Thyroid gland (tissue), 4 donors: ENCODE results near the gene PLCB3. TPM values are rescaled to one million over a fixed set of nuclear protein-coding genes. Genes with fewer than 3 reads are reported as not detected.

Experiments
- DNase-seq, 2 donors: peaks; one replicate each; pipeline ENCODE4 v3.0.0-alpha.2; 2019
- H3K27ac ChIP-seq, 3 donors: fragments of 200-600 bp; sonication (generic); 1 replicate in 2 of 3; 2 replicates in 1 of 3; pipeline ENCODE4 v1.5.1; 2016 to 2019; ENCODE audit warnings: mild to moderate bottlenecking in 1 of 3, moderate library complexity in 1 of 3
- H3K27me3 ChIP-seq: fragments of 200-600 bp; sonication (generic); one replicate; pipeline ENCODE4 v1.5.1; 2019
- H3K36me3 ChIP-seq, 2 donors: fragments of 200-600 bp; sonication (generic); one replicate each; pipeline ENCODE4 v1.5.1; 2016 to 2019
- H3K4me1 ChIP-seq, 2 donors: fragments of 200-600 bp; sonication (generic); one replicate each; pipeline ENCODE4 v1.5.1; 2017 to 2019
- H3K4me3 ChIP-seq, 3 donors: fragments of 200-600 bp; sonication (generic); replicated peaks in 1 of 3; 1 replicate in 2 of 3; 2 replicates in 1 of 3; pipeline ENCODE4 v1.5.1; 2016; ENCODE audit warnings: mild to moderate bottlenecking in 1 of 3
- H3K9me3 ChIP-seq: fragments of 200-600 bp; sonication (generic); one replicate; pipeline ENCODE4 v1.5.1; 2017
- POLR2A ChIP-seq, 2 donors: fragments of 450-650 bp; IDR thresholded peaks; one replicate each; pipeline ENCODE4 v1.6.1; 2017; ENCODE audit warnings: antibody characterized with exemption in 2 of 2, mild to moderate bottlenecking in 2 of 2, moderate library complexity in 1 of 2
- WGBS, 2 donors: methylation state at CpG; one replicate each; pipeline ENCODE4 v1.1.5; 2017; 5-methylcytosine and 5-hydroxymethylcytosine counted together
- intact Hi-C: fragments of 100-400 bp; cut with DNase I; formaldehyde crosslinking; loops from one replicate; pipeline ENCODE4 v1.15.1; 2023
- total RNA-seq, 4 donors: library from RNA; depleted of rRNA; stranded (reverse); fragments of >200 nt; gene quantifications; one replicate each; pipeline ENCODE4 v1.2.3, GENCODE V29; 2016
- TF ChIP-seq, protein P1 (sequence below), 6 experiments: fragments of 200-600 bp in 3 of 6; fragments of 450-650 bp in 3 of 6; sonication (generic) in 3 of 6; IDR thresholded peaks; one replicate each; pipeline ENCODE4 v1.5.1; 2016 to 2019; ENCODE audit warnings: antibody characterized with exemption in 6 of 6, mild to moderate bottlenecking in 2 of 6, inconsistent platforms in 1 of 6, moderate library complexity in 1 of 6

PLCB3 gene
- total RNA-seq, 4 donors from 2014 or later: 18.8 to 39.2 (median 23.5) TPM

DNA sequence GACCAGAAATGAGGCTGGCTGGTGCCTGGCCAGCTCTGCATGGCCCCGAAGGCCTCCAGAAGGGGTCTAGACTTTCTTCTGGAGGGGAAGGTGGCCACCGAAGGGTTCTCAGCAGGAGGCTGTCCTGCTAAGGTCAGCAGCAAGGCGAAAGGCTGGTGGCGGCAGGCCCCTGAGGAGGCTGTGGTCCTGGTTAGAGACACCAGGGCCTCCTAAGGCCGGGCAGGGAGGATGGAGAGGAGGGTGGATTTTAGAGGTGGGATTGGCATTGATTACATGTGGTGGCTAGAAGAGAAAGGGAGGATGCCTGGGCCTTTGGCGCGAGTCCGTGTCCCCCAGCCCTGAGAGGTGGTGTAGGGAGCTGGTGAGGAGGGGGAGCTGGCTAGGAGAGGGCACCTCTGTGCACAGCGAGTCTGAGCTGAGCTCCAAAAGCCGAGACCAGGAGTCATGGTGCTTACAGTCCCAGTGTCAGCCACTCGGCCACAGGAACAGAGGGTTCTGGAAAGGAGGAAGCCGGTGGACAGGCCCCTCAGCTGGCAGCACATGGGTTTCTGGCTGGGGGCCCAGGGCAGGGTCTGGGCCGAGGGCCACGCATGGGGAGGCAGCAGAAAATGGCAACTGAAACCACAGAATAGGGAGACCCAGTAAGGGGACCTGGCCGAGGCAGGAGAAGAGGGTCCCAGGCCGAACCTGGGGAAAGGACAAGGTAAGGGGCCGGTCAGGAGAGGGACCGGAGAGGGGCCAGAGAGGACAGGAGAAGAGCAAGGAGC, 42.4 kb upstream of the PLCB3 start:
- Histone ChIP-seq H3K27ac (no peak overlapping the region), H3K36me3 (no peaks in the 10 kb centered on the region), H3K9me3 (no peaks in the 10 kb centered on the region), H3K4me3 (no peak overlapping the region), H3K27me3 (no peaks in the 10 kb centered on the region), H3K4me1 (peaks cover 9 to 26% of the 10 kb centered on the region in 2 donors)
- intact Hi-C loops: no loop called here
- 81 to 86% methylated on average over 18 of the region's 18 CpGs for WGBS, 2 donors
- TF ChIP-seq, protein P1, sequence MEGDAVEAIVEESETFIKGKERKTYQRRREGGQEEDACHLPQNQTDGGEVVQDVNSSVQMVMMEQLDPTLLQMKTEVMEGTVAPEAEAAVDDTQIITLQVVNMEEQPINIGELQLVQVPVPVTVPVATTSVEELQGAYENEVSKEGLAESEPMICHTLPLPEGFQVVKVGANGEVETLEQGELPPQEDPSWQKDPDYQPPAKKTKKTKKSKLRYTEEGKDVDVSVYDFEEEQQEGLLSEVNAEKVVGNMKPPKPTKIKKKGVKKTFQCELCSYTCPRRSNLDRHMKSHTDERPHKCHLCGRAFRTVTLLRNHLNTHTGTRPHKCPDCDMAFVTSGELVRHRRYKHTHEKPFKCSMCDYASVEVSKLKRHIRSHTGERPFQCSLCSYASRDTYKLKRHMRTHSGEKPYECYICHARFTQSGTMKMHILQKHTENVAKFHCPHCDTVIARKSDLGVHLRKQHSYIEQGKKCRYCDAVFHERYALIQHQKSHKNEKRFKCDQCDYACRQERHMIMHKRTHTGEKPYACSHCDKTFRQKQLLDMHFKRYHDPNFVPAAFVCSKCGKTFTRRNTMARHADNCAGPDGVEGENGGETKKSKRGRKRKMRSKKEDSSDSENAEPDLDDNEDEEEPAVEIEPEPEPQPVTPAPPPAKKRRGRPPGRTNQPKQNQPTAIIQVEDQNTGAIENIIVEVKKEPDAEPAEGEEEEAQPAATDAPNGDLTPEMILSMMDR (IDR thresholded peaks at IDR 0.05): no peak
- TF ChIP-seq POLR2A (IDR thresholded peaks at IDR 0.05): no peak
- DNase-seq: no peak

DNA sequence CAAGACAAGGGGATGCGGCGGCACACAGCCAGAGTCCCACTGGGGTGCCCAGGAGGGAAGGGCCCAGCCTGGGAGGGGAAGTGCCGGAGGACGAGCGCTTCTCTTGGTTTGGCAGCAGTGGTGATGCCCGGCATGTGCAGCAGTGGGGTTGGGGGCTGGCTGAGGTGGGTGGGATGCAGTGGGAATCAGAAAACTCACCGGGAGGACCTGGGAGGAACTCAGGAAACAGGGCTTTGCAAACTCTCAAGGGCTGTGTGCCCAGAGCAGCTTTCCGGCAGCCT, 41.8 kb upstream of the PLCB3 start:
- intact Hi-C loops: no loop called here
- Histone ChIP-seq H3K9me3 (no peaks in the 10 kb centered on the region), H3K4me3 (no peak overlapping the region), H3K27me3 (no peaks in the 10 kb centered on the region), H3K27ac (no peak overlapping the region), H3K4me1 (peaks cover 4 to 21% of the 10 kb centered on the region in 2 donors), H3K36me3 (no peaks in the 10 kb centered on the region)
- 86 to 92% methylated on average over 8 of the region's 8 CpGs for WGBS, 2 donors
- no peak for TF ChIP-seq POLR2A (IDR thresholded peaks at IDR 0.05)
- TF ChIP-seq, protein P1 (IDR thresholded peaks at IDR 0.05): no peak
- DNase-seq: no peak

DNA sequence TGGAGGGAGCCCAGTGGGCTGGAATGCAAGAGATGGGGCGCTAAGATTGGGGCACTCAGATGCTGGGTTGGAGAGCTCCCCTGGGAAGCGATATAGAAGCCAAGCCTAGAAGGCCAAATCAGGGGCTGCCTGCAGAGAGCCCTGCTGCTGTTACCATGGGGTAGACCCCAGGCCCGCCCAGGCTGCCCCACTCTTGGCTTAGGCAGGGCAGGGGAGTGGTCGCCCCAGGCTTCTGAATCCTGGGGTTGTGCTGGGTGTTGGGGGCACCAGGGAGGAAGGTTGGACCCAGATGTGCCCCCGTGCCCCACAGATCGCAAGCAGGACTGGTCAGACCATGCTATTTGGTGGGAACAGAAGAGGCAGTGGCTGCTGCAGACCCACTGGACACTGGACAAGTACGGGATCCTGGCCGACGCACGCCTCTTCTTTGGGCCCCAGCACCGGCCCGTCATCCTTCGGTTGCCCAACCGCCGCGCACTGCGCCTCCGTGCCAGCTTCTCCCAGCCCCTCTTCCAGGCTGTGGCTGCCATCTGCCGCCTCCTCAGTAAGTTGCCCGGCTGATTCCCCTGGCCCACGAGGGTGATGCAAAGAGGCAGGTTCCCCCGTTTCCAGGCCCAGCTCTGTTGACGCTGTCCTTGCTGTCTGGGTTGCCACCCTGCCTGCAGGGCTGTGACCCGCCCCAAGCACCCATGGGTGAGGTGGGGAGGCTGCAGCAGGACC, 40.9 kb upstream of the PLCB3 start:
- TF ChIP-seq, protein P1 (IDR thresholded peaks at IDR 0.05): no peak
- TF ChIP-seq POLR2A (IDR thresholded peaks at IDR 0.05): no peak
- Histone ChIP-seq H3K9me3 (no peaks in the 10 kb centered on the region), H3K4me3 (no peak overlapping the region), H3K27ac (no peak overlapping the region), H3K4me1 (peaks cover 0 to 15% of the 10 kb centered on the region in 2 donors), H3K36me3 (no peaks in the 10 kb centered on the region), H3K27me3 (no peaks in the 10 kb centered on the region)
- no peak for DNase-seq
- intact Hi-C loops: no loop called here
- WGBS, 2 donors: 94 to 95% methylated on average over 16 to 21 of the region's 24 CpGs

DNA sequence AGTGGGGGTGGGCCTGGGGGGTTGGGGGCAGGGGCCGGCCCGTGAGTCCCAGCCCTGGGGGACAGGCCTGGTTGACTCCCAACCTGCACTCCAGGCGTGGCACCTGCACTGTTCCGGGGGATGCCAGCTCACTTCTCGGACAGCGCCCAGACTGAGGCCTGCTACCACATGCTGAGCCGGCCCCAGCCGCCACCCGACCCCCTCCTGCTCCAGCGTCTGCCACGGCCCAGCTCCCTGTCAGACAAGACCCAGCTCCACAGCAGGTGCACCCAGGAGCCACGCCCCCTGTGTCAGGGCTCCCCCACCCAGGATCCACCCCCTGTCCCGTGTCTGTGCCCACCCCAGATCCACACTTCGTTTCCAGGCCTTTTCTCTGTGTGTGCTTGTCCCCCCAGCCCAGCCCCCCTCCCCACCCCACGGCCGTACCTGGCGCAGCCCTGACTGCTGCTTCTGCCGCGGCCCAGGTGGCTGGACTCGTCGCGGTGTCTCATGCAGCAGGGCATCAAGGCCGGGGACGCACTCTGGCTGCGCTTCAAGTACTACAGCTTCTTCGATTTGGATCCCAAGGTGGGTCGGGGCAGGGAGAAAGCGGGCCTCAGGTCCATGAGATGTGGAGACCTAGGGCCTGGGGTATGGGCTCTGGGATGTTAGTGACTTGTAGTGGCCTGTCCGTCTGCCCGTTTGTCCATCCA, 40.0 kb upstream of the PLCB3 start:
- WGBS, 2 donors: 84 to 87% methylated on average over 18 to 23 of the region's 30 CpGs
- Histone ChIP-seq H3K27me3 (no peaks in the 10 kb centered on the region), H3K4me1 (peaks cover 0 to 15% of the 10 kb centered on the region in 2 donors), H3K27ac (no peak overlapping the region), H3K36me3 (no peaks in the 10 kb centered on the region), H3K9me3 (no peaks in the 10 kb centered on the region), H3K4me3 (no peak overlapping the region)
- no peak for DNase-seq
- TF ChIP-seq, protein P1 (IDR thresholded peaks at IDR 0.05): no peak
- no peak for TF ChIP-seq POLR2A (IDR thresholded peaks at IDR 0.05)
- intact Hi-C loops: no loop called here

DNA sequence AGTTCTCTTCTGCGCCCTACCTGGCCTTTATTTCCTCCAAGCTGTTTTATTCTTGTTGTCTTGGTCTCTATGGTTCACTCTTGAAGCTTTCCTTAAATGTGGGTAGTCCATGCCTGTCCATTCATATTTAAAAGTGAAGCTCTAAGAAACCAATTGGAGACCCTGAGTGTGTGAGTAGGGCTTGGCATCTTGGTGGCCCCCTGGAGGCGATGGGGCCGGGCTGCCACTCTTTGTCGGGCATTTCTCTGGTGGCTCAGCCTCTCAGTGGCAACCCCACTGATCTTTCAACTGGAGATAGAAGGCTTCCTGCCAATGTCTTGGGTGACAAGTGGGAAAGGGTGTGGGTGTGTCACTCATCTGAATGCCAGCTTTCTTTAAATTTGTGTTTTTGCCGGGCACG, 34.5 kb upstream of the PLCB3 start:
- intact Hi-C loops: no loop called here
- whole genome bisulfite sequencing, 2 donors: 88 to 90% methylated on average over 6 of the region's 6 CpGs
- no peak overlapping the region for H3K4me3 ChIP-seq
- H3K9me3 ChIP-seq: no peaks in the 10 kb centered on the region
- DNase-seq: no peak
- no peaks in the 10 kb centered on the region for H3K27me3 ChIP-seq
- peaks cover 0 to 7% of the 10 kb centered on the region in 2 donors for H3K36me3 ChIP-seq
- H3K4me1 ChIP-seq: no peaks in the 10 kb centered on the region
- TF ChIP-seq, protein P1 (IDR thresholded peaks at IDR 0.05): no peak
- TF ChIP-seq POLR2A (IDR thresholded peaks at IDR 0.05): no peak
- no peak overlapping the region for H3K27ac ChIP-seq
